ENCODE results near the gene CNEP1R1.
A peak's percentile ranks its signal among the peaks of the same experiment; 100 is the strongest.

CNEP1R1 gene

GRCh38 chr16:50017553-50017952 is 7.5 kb upstream of the CNEP1R1 start:
- no peak for DNase-seq (ENCODE audit: low read depth, low spot score)

- DNase-seq (ENCODE audit: low read depth, low spot score) = peak; percentile 6
Measured at GRCh38 chr16:50021544-50021943, 3.5 kb upstream of the CNEP1R1 start.

GRCh38 chr16:50023641-50024040 is 1.4 kb upstream of the CNEP1R1 start:
- no peak for DNase-seq (ENCODE audit: low read depth, low spot score)

GRCh38 chr16:50024207-50024606 is 818 bp upstream of the CNEP1R1 start:
- no peak for DNase-seq (ENCODE audit: low read depth, low spot score)

- peak; percentile 51 for DNase-seq (ENCODE audit: low read depth, low spot score)
Measured at GRCh38 chr16:50025537-50025931, 509 bp downstream of the CNEP1R1 start.

- no peak for DNase-seq (ENCODE audit: low read depth, low spot score)
Measured at GRCh38 chr16:50027829-50028228, 2.8 kb downstream of the CNEP1R1 start.

GRCh38 chr16:50035468-50035992 is 10.5 kb downstream of the CNEP1R1 start:
- no peak for DNase-seq (ENCODE audit: low read depth, low spot score)

- no peak for DNase-seq (ENCODE audit: low read depth, low spot score)
Measured at GRCh38 chr16:50036426-50036825, 11.4 kb downstream of the CNEP1R1 start.

GRCh38 chr16:50037662-50038220 is 12.7 kb downstream of the CNEP1R1 start:
- DNase-seq (ENCODE audit: low read depth, low spot score) = no peak

GRCh38 chr16:50038286-50038685 is 13.3 kb downstream of the CNEP1R1 start:
- DNase-seq (ENCODE audit: low read depth, low spot score) = no peak

- DNase-seq (ENCODE audit: low read depth, low spot score) = no peak
Measured at GRCh38 chr16:50038756-50039529, 13.9 kb downstream of the CNEP1R1 start.

GRCh38 chr16:50040018-50040417 is 15.0 kb downstream of the CNEP1R1 start:
- DNase-seq (ENCODE audit: low read depth, low spot score) = no peak

GRCh38 chr16:50040710-50041109 is 15.7 kb downstream of the CNEP1R1 start:
- no peak for DNase-seq (ENCODE audit: low read depth, low spot score)

GRCh38 chr16:50043358-50043757 is 18.3 kb downstream of the CNEP1R1 start:
- no peak for DNase-seq (ENCODE audit: low read depth, low spot score)

GRCh38 chr16:50045412-50045811 is 20.4 kb downstream of the CNEP1R1 start:
- DNase-seq (ENCODE audit: low read depth, low spot score) = no peak

GRCh38 chr16:50046853-50047252 is 21.8 kb downstream of the CNEP1R1 start:
- DNase-seq (ENCODE audit: low read depth, low spot score) = no peak

- DNase-seq (ENCODE audit: low read depth, low spot score) = no peak
Measured at GRCh38 chr16:50047864-50048263, 22.8 kb downstream of the CNEP1R1 start.

GRCh38 chr16:50050802-50051201 is 25.8 kb downstream of the CNEP1R1 start:
- no peak for DNase-seq (ENCODE audit: low read depth, low spot score)

- no peak for DNase-seq (ENCODE audit: low read depth, low spot score)
Measured at GRCh38 chr16:50056226-50056625, 31.2 kb downstream of the CNEP1R1 start.

- DNase-seq (ENCODE audit: low read depth, low spot score) = no peak
Measured at GRCh38 chr16:50058091-50058771, 33.2 kb downstream of the CNEP1R1 start.

GRCh38 chr16:50059111-50059510 is 34.1 kb downstream of the CNEP1R1 start:
- no peak for DNase-seq (ENCODE audit: low read depth, low spot score)

GRCh38 chr16:50059669-50060068 is 34.6 kb downstream of the CNEP1R1 start:
- no peak for DNase-seq (ENCODE audit: low read depth, low spot score)

GRCh38 chr16:50061326-50061725 is 36.3 kb downstream of the CNEP1R1 start:
- DNase-seq (ENCODE audit: low read depth, low spot score) = no peak

All from astrocyte of the hippocampus (primary cell).